ENCODE data around the gene YTHDC1. TPM values are rescaled to one million over a fixed set of nuclear protein-coding genes. Genes with fewer than 3 reads are reported as not detected.
"Not testable (repeated sequence)": the region's sequence is repeated elsewhere in the genome, so short reads cannot be mapped to it uniquely, and the experiment has no call there.

Gene YTHDC1
- 95.0 TPM for total RNA-seq

DNA sequence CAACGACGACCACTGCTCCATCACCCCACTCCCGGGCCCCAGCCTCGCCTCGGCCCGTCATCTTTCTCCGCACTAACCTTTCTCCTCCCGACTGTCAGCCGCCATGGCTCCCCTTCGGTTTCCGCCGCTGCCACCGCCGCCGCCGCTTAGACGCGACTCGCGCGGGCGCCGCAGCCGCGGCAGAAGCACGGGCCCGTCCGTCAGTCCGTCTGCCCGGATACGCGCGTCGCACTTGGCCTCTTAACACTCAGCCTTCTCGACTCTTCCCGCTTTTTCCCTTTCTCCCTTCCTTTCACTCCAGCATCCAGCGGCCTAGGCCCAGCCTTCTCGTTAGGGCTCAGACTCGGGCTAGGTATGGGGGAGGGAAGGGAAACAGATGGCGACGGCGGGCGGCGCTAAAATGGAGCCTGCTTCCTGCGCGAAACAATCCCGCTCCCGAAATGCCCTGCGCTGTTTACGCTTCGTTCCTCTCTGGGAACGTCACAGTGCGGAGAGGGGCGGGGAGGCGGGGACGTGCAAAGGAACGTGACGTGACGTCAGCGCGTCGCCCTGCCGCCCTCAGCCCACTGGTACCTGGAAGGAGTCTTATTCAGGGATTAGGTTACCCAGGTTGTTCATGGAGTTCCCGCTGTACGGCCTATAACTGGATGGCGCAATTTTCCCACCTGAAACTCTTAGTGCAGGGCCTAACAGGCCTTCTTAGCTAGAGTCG lies at the start of gene YTHDC1:
Gene YTHDC1 (minus strand): TSS at position 442 of the 712 bp plus-strand sequence. CDS start 337 bp downstream, at position 105.
- no peak for FAIRE-seq

DNA sequence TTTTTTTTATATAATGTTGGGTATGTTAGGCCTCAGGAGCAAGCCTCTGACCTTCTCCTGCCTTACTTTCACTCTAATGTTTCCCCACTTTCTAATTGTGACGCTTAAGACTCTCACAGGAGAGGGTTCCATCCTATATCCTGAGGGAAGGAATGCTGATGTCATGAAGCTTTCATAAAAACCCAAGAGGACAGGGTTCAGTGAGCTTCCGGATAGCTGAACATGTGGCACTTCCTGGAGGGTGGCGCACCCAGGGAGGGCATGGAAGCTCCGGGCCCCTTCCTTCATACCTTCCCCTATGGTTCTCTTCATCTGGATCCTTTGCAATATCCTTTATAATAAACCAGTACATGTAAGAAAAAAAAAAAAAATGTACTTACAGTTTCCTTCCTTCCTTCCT lies 49.4 kb upstream of the YTHDC1 start:
- no peak for DNase-seq (ENCODE audit: low spot score in 2 of 2)
- no peak for FAIRE-seq

More for the DNA sequence above, at the start of gene YTHDC1:
- peak; percentile 86 to 90 for DNase-seq (ENCODE audit: low spot score in 2 of 2)

DNA sequence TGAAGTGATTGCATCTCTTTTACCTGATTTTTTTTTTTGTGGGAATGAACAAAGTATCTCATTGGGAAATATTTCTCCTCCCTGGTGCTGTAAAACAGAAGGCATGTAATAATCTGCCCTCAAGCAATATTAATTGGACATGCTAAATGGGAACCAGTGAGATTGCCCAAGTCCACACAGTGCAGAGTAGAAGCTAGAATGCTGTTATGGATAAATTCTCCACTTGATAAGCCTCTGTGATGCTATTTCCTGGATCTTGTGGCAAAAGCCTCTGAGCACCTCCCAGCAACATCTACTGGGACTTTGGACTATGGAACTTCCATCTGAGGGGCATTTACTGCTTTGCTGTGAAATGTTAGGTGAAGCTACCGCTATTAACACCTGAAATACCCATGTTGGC lies 46.9 kb upstream of the YTHDC1 start:
- FAIRE-seq (no peak), DNase-seq (ENCODE audit: low spot score in 2 of 2) (no peak)

DNA sequence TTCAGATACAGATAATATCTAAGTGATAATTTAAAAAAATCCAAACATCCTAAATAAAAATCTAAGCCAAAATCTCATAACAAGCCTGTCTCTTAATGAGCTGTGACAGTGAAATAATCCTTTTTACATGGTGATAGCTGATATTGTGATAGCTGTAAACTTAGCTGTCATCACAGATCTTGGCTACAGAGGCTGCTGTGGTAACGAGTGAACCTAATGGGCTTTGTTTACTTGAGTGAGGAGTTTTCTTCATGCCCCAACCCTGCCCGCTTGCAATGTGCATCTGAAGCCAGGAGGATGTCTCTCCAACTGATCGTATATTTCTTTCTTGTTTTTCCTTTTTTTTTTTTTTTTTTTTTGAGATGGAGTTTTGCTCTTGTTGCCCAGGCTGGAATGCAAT lies 41.5 kb upstream of the YTHDC1 start:
- DNase-seq (ENCODE audit: low spot score in 2 of 2) (no peak), FAIRE-seq (no peak)

DNA sequence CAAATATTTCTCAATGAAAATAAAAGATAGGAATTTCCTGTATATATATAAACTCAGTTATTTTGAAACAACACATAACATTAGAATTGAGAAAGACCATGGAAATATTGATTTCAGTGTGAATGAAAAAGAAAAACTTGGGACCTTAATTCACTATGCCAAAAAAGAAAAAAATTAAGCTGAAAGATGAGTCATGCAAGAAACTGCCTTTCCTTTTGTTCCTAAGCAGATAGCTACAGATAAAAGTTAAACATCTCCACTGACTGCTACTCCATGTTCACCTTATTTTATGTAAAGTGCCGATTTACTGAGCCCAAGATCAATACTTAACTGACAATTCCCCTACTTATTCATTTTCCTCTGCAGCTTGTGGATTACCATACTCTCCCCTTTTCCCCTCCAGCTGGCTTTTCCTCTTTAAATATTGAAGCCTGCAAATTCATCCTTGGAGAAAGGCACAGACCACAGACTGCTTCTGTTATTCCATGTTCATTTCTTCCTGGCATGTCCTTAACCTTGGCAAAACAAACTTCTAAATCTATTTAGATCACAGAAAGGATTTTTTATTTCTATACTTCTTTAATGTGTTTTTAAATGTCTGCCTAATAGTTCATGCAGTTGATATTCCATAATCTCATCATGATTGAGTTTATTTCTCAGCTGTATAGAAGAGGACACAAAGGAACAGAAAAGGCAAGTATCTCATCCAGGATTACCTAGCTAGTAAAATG lies 40.5 kb upstream of the YTHDC1 start:
- no peak for FAIRE-seq
- no peak for DNase-seq (ENCODE audit: low spot score in 2 of 2)

DNA sequence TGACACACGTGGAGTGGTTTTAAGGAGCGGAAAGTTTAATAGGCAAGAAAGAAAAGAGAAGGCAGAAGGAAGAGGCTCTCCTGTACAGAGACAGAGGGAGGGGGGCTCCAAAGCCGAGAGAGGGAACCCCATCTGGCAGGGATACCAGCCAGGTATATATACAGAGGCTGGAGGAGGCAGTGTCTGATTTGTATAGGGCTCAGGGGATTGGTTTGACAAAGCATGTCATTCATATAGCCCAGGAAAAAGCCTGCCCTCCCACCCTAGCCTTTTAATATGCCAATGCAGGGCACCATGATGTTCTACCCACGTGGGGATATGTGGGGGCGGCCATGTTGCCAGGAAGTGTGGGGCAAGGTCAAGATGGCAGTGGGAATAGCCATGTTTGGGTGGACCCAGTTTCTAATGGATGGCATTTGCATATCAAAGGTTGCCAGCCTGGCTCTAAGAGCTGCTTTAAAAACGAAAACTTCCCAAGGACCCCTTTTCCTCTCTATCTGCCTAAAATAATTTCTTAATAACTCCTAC lies 39.6 kb upstream of the YTHDC1 start:
- not testable (repeated sequence) for DNase-seq (ENCODE audit: low spot score in 2 of 2); FAIRE-seq

DNA sequence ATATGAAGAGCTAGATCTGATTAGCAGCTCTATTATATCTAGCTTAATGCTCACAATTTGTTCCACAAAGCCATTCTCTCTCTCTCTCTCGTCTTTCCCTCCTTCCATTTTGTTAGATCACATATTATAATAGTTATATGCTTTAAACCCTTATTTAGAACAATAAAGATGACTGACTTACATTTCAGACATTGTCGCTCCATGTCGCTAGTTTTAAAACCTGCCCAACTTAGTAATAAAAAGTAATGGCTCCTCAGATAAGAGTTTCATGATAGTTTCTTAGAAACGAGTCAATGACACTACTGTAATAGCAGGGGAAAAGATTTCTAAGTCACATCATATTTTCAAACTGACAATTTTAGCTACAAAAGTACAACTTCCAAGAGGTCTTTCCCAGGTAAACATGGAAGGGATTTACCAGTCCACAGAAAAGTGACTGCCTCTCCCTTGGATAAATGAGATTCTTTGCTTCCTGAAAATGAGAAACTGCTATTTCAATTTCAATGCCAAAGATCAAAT lies 38.5 kb upstream of the YTHDC1 start:
- no peak for FAIRE-seq

DNA sequence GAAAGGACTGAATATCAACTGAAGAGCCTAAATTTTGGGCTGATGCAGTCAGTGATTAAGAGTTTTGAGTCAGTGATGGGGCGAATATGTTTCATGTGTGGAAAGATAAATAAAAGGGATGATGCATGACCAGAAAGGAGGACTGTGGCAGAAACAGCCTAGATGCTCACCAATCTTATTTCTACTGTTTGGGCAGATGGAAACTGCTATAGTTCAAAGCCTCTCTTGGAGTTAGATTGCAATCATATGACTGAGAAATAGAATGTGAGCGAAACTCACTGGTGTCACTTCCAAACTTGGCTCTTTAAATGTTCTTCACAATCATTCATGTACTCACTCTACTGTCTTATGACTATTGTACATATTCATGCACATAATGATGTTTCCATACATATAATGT lies 35.4 kb upstream of the YTHDC1 start:
- DNase-seq (ENCODE audit: low spot score in 2 of 2) (no peak), FAIRE-seq (no peak)

More for the DNA sequence above, 38.5 kb upstream of the YTHDC1 start:
- DNase-seq (ENCODE audit: low spot score in 2 of 2) = no peak

DNA sequence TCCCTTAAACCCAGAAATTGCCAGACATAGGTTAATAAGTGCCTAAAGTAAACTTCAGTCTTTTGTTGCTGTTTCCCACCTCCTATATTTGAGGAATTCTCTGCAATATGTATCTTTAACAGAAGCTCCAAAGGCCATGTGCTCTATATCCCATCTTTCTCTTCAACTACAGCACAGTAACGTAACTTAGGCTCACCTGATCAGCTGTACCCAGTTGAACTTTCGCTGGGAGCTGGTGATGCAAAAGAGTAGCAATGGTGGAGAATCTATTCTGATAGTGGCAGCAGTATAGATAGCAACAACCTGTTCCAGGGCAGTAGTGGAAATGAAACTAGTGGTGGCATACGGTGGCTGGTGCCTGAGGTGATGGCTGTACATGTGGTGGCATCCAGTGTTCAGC lies 33.2 kb upstream of the YTHDC1 start:
- no peak for FAIRE-seq
- no peak for DNase-seq (ENCODE audit: low spot score in 2 of 2)

DNA sequence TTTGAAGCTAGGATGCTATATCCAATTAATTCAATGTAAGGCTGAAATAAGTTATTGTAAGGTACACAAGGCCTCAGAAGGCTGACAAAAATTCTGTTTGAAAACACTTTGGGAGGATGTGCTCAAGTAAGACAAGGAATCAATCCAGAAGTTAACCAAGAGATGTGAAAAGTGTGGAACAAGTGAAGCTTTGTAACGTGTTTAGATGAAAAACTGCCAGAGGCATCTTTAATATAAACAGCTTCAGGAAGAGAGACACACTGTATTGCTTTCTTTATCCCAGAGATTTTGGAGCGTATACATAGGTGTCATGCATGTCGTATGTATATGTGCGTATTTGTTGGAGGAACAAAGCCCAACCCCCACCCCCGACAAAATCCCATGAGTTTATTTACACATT lies 28.3 kb upstream of the YTHDC1 start:
- FAIRE-seq (no peak), DNase-seq (ENCODE audit: low spot score in 2 of 2) (no peak)

DNA sequence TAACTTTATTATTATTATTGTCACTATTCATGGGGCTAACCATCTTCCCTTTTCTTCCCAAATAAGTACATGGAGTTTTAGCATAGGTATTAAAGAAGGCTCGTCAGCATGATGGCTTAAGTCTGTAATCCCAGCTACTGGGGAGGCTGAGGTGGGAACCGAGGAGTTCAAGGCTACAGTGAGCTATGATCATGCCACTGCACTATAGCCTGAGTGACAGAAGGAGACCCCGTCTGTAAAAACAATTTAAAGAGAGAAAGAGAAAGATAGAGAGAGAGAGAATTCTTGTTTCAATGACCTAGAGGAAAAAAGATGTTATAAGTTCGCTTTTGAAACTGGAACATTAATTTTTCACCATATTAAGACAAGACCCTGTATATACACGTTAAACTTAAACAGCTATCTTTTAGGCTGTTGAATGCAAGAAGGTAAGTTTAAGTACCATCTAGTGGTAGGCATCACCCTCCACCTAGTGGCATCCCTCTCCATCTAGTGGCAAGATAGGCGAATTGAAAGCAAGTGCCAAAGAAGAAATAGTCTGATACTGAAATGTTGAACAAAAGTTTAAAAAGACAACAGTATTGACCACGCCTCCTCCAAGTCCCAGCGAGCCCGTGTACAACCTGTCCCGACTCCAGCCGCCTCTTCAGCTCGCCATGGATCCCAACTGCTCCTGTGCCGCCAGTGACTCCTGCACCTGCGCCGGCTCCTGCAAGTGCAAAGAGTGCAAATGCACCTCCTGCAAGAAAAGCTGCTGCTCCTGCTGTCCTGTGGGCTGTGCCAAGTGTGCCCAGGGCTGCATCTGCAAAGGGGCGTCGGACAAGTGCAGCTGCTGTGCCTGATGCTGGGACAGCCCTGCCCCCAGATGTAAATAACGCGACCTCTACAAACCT lies 26.0 kb upstream of the YTHDC1 start:
- peak; percentile 34 to 57 for DNase-seq (ENCODE audit: low spot score in 2 of 2)
- peak; percentile 79 for FAIRE-seq

DNA sequence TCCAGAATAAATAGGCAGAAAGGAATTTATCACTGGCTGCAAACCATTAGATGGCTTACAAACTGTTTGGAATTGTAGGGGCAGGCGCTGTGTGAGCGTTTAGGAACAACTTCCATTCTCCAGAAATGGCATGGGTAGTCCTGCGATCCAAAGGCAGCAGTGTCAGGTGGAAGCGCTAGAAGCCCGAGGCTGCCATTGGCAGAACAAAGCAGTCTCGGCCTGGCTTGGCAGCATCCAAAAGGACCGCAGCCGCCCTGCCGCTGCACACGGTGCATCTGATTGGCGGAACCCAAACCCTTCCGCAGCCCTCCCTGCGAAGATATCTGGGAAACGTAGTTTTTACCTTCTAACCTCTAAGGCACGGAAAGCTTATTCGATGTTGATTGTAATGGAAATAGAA lies 23.6 kb upstream of the YTHDC1 start:
- DNase-seq (ENCODE audit: low spot score in 2 of 2) (peak; percentile 42 to 58), FAIRE-seq (peak; percentile 69)

DNA sequence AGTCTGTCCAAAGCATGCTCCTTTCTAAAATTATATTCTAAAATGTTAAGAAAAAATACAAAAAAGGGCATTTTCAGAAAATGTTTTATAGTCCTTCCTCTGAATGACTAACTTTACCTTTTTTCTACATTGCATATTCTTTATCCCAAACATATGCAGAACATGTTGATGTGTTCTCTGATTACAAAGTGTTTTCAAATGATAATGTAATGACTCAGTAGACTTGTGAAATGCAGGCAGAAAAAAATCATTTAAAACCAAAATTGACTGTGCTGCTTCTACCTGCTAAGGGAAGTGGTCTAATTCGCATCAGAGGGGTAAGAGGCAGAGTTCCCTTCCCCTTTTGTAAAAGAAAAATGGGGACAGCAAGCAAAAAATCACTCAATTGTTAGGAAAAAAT lies 22.7 kb upstream of the YTHDC1 start:
- FAIRE-seq (no peak), DNase-seq (ENCODE audit: low spot score in 2 of 2) (no peak)

DNA sequence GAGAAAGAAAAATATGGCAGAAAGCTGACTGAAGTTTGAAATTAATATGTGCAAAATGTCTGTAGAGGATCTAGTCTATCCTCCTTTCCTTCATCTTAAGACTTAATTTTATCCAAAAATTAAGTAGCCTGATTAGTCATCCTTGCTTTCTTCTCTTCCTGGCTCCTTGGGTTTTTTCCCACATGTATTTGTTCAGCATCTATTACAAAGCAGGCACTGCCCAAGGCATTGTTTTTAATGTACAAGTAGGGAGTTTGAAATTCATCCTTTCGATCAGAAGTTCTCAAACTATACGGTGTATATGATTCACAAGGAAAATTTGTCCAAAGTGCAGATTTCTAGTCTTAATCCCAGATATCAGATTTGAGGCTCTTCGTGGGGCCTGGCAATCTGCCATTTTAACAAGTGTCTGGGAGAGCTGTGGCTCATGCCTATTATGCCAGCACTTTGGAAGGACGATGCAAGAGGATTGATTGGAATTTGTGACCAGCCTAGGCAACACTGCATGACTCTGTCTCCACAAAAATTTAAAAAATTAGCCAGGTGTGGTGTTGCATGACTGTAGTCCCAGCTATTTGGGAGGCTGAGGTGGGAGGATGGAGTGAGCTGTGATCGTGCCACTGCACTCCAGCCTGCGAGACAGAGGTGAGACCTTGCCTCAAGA lies 19.4 kb upstream of the YTHDC1 start:
- FAIRE-seq (no peak), DNase-seq (ENCODE audit: low spot score in 2 of 2) (no peak)

DNA sequence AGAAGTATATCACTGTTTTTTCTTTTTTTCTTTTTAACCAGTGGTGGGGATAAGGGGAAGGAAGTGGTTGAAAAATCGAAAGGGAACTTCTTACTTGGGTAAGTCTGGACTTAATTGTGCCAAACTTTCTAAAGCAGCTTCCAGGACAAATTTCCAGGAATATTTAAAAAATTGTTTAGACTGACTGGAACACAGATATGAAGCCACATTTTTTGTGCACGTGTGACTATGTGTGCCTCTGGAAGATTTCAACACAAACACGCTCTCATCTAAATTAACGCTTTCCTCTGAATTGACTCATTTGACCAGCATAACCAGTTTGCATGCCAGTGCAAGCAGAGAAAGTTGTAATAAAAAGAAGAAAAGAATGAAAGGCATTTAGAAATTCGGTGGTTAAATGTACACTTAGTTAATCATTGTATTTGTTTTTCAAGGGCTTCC lies 18.8 kb upstream of the YTHDC1 start:
- DNase-seq (ENCODE audit: low spot score in 2 of 2) (no peak), FAIRE-seq (no peak)

DNA sequence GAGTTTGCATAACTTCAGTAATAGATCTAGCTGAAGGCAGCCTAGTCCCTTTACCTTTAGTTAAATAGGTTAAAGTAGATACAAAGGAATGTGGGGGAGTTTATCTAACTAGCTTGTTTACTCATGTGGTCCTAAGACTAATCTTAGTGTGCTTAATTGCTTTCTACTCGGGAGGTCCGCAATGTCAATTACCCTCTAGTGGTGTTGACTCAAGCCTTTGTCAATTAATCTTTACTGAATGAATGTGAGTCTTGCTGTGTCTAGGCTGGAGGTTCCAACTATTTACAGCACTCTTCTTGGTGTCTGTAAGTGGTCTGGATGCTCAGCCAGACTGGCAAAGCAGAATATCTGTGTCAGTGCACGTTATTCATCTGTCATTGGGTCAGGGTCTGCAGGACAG lies 17.9 kb upstream of the YTHDC1 start:
- FAIRE-seq (no peak), DNase-seq (ENCODE audit: low spot score in 2 of 2) (no peak)

DNA sequence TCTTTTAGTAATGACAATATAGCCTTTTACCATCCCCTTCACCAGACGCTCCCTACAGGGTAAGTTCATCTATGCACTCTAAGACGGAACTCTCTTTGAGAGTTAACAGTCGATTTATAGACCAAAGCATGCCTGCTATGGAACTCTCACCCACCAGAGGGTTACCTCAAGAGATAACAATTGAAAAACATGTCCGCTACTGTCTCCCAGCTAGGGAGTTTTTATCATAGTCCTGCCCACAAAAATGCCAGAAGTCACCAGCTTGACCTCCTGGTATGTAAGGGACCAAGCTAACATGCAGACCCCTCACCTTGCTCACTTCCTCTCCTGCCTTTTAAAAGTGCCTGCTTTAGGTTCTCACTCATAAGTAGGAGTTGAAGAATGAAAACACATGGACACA lies 16.7 kb upstream of the YTHDC1 start:
- FAIRE-seq = no peak
- DNase-seq (ENCODE audit: low spot score in 2 of 2) = no peak

DNA sequence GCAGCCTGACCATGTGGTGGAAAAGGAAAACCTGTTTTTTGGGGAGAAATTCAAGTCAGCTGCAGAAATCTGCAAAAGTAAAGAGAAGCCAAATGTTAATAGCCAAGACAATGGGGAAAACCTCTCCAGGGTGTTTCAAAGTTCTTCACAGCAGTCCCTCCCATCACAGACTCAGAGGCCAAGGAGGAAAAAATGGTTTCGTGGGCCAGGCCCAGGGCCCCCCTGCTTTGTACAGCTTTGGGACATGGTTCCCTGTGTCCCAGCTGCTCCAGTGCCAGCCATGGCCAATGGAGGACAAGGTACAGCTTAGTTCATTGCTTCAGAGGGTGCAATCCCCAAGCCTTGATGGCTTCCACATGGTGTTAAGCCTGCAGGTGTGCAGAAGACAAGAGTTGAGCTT lies 15.2 kb upstream of the YTHDC1 start:
- DNase-seq (ENCODE audit: low spot score in 2 of 2) (no peak), FAIRE-seq (no peak)

DNA sequence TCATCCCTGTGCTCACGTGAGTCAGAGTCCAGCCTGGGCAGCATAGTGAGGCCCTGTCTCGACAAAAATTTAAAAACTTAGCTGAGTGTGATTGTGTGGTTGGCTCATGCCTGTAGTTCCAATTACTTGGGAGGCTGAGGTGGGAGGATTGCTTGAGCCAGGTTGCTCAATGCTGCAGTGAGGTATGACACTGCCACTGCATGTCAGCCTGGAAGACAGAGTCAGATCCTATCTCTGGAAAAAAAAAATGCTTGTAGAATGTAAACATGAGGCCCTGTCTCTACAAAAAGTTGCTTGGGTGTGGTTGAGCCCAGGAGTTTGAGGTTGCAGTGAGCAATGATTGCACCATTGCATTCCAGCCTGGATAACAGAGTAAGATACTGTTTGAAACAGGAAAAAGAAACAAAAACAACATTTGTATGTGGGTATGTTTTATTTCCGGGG lies 11.3 kb upstream of the YTHDC1 start:
- FAIRE-seq = no peak
- no peak for DNase-seq (ENCODE audit: low spot score in 2 of 2)
